Thoracic aorta (tissue), 2 donors: ENCODE data around the gene TANGO2. TPM values are rescaled to one million over a fixed set of nuclear protein-coding genes. Genes with fewer than 3 reads are reported as not detected.
A peak's percentile ranks its signal among the peaks of the same experiment; 100 is the strongest.

Experiments used
- ATAC-seq: fragments of 150-250 bp; one replicate; pipeline ENCODE4 v1.8.0; 2017; ENCODE audit warnings: low read depth; ENCODE audit not compliant: insufficient number of reproducible peaks, low FRiP score
- DNase-seq: peaks from one replicate; pipeline ENCODE4 v3.0.0-alpha.2; 2020; ENCODE audit warnings: low spot score
- H3K27ac ChIP-seq, 2 donors: fragments of 200-600 bp; sonication (generic); 1 replicate in 1 of 2; 2 replicates in 1 of 2; pipeline ENCODE4 v1.5.1; 2016; ENCODE audit warnings: mild to moderate bottlenecking in 2 of 2, moderate library complexity in 2 of 2
- H3K27me3 ChIP-seq: fragments of 200-600 bp; sonication (generic); replicated peaks from 2 replicates; pipeline ENCODE4 v1.6.0; 2016; ENCODE audit warnings: mild to moderate bottlenecking; ENCODE audit not compliant: insufficient read depth
- H3K36me3 ChIP-seq: fragments of 200-600 bp; sonication (generic); one replicate; pipeline ENCODE4 v1.5.1; 2016
- H3K4me1 ChIP-seq, 2 donors: fragments of 200-600 bp; sonication (generic); 1 replicate in 1 of 2; 2 replicates in 1 of 2; pipeline versions ENCODE4 v1.5.1 to v1.6.0; 2016; ENCODE audit warnings: low read depth in 2 of 2, mild to moderate bottlenecking in 1 of 2; ENCODE audit not compliant: control insufficient read depth in 1 of 2
- H3K4me3 ChIP-seq: fragments of 200-600 bp; sonication (generic); 2 replicates; pipeline ENCODE4 v1.5.1; 2016; ENCODE audit warnings: mild to moderate bottlenecking
- H3K9me3 ChIP-seq: fragments of 200-600 bp; sonication (generic); 2 replicates; pipeline ENCODE4 v1.5.1; 2016
- total RNA-seq, 2 donors: library from RNA; depleted of rRNA; stranded (reverse); fragments of >200 nt; gene quantifications; one replicate each; pipeline versions ENCODE4 v1.1.0 to v1.2.3, GENCODE V29; 2016
- TF ChIP-seq, protein P1 (sequence below): fragments of 200-600 bp; sonication (generic); IDR thresholded peaks from one replicate; pipeline ENCODE4 v1.5.1; 2019; ENCODE audit warnings: antibody characterized with exemption

The TANGO2 gene
- total RNA-seq, 2 donors from 2014 or later = 48.7 to 109 TPM

DNA sequence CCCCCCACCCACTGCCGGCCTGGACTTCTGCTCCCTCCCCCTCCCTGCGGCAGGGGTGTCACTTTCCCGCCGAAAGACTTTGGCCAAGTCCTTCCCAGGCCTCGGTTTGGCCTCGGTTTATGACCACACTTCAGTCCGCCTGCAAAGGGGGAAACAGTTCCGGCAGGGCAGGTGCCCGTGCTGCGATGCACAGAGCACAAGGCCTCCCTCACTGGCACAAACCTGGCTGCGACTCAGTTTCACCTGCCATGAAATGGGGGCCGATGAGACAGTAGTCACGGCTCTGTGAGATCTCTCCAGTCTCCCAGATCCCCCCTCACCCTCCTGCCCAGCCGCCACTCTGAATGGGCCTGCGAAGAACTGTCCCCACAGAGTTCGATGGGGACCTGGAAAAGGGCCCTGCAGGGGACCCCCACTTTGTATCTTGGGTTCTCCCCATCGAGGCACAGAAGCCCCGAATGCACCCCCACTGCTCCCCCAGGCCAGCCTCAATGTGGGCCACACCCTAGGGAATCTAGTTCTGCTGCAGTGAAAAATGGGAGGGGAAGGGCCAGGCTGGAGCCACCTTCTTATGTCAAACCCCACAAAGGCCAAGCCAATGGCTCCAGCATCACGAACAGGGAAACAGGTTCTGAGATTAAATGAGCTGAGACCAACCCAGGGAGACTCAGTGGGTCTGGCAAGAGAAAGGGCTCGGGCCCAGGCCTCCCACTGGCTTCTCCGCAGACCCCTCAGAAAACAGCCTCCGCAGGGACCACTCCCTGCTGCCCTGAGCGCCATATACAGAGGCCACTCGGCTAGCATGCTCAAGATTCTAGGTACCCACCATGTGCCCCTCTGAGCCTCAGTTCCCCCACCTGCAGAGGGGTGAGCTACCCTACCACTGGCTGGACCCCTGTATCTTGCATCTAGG, 33.3 kb upstream of the TANGO2 start:
- TF ChIP-seq, protein P1, sequence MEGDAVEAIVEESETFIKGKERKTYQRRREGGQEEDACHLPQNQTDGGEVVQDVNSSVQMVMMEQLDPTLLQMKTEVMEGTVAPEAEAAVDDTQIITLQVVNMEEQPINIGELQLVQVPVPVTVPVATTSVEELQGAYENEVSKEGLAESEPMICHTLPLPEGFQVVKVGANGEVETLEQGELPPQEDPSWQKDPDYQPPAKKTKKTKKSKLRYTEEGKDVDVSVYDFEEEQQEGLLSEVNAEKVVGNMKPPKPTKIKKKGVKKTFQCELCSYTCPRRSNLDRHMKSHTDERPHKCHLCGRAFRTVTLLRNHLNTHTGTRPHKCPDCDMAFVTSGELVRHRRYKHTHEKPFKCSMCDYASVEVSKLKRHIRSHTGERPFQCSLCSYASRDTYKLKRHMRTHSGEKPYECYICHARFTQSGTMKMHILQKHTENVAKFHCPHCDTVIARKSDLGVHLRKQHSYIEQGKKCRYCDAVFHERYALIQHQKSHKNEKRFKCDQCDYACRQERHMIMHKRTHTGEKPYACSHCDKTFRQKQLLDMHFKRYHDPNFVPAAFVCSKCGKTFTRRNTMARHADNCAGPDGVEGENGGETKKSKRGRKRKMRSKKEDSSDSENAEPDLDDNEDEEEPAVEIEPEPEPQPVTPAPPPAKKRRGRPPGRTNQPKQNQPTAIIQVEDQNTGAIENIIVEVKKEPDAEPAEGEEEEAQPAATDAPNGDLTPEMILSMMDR = no peak
- H3K4me3 ChIP-seq = no peak overlapping the region
- peak overlapping the region; percentile 40 to 72 for H3K27ac ChIP-seq
- no peaks in the 10 kb centered on the region for H3K36me3 ChIP-seq
- no peaks in the 10 kb centered on the region for H3K27me3 ChIP-seq
- no peaks in the 10 kb centered on the region for H3K9me3 ChIP-seq
- ATAC-seq (no peak), DNase-seq (no peak)
- peaks cover 52 to 79% of the 10 kb centered on the region in 2 donors for H3K4me1 ChIP-seq

DNA sequence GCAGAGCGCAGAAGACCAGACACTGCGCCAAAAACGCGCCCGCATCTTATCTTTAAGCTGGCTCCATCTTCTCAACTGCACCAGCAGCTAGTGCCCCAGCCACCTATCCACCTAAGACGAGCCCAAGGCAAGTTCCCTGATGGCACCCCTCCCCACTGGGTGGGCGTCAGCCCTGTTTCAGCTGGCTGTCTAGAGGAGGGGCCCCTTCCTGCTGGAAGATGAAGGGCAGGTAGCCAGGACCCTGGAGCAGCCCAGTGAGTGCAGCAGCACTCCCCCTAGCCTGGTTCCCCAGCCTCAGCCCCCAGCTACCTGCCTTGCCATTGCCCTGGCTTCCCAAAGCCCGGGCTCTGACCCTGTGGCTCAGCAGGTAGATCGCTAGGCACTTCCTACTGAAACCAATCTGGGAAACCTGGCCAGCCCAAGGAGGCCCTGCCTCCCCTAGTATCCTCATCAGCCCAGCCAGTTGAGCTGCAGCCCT, 32.5 kb upstream of the TANGO2 start:
- TF ChIP-seq, protein P1 = no peak
- Histone ChIP-seq H3K9me3 (no peaks in the 10 kb centered on the region), H3K4me3 (no peak overlapping the region), H3K36me3 (no peaks in the 10 kb centered on the region), H3K4me1 (peaks cover 53 to 79% of the 10 kb centered on the region in 2 donors), H3K27me3 (no peaks in the 10 kb centered on the region), H3K27ac (no peak overlapping the region)
- DNase-seq = no peak
- no peak for ATAC-seq

DNA sequence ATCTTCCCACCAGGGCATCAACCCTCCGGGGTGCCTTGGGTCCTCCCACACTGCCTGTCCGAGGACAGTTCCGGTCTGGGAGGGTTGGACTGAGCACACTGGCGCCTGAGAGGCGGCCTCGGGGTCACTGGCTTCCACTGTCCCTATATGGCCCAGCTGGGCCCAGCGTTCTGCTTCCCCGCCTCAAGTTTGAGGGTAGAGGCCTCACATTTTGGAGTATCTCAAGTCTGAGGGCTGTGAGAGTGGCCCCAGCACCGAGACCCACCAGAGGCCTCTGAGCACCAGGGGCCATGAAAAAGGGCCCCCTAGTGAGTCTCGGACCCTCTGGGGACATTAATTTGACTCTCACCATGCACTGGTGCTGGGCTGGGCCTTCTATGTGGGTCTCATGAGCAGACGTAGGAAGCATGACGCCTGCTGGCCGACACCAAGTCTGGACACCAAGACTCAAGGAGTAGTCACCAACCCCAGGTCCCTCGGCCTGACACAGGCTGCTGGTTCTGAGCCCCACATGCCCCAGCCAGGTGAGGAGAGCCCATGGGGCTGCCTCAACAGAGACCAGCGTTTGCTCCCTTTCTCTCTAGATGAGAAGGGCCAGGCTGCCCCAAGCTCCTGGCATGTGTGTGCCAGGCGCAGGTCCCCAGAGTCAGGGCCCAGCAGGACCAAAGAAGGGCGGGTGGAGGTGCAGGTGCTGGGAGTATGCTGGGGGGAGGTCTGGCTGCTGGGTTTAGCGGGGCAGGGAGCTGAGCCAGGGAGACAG, 31.8 kb upstream of the TANGO2 start:
- TF ChIP-seq, protein P1 = no peak
- ATAC-seq (no peak), DNase-seq (no peak)
- Histone ChIP-seq H3K36me3 (no peaks in the 10 kb centered on the region), H3K4me1 (peaks cover 46 to 78% of the 10 kb centered on the region in 2 donors), H3K4me3 (no peak overlapping the region), H3K27me3 (no peaks in the 10 kb centered on the region), H3K9me3 (no peaks in the 10 kb centered on the region), H3K27ac (peak overlapping the region; percentile 39 to 88)

DNA sequence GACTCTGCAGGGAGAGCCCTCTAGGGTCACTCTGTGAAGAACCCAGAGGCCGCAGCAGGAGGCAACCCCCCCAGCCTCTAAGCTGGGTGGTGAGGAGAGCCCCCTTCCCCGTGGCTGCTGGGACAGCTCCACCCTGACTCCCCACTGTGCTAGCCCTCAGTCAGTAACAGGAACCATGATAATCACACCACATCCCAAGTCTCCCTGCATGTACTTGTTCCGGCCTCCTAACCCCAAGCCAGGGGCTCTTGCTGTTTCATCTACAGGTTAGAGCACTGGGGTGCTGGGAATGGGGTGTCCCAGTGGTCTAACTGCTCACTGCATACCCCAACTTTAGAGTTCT, 31.2 kb upstream of the TANGO2 start:
- Histone ChIP-seq H3K9me3 (no peaks in the 10 kb centered on the region), H3K36me3 (no peaks in the 10 kb centered on the region), H3K27ac (peak overlapping the region; percentile 74 to 88), H3K4me3 (no peak overlapping the region), H3K27me3 (no peaks in the 10 kb centered on the region), H3K4me1 (peaks cover 43 to 74% of the 10 kb centered on the region in 2 donors)
- ATAC-seq (no peak), DNase-seq (no peak)
- TF ChIP-seq, protein P1 = no peak

DNA sequence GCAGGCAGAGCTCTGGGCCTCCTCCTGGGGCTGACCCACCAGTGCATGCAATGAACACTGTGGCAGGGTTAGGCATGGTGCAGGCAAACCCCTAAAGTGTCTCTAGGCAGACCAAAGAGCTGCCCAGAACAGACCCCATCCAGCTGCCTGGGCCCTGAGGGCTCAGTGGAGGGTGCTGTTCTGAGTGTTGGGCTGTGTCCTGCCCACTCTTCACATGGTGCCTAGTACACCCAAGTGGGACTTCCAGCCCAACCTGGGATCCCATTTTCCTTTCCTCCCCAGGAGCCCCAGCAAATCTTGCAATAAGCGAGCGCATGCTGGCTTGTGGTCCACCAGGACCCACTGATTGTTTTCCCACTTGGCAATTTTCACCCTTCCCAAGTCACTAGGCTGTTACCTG, 30.7 kb upstream of the TANGO2 start:
- no peak for ATAC-seq
- Histone ChIP-seq H3K4me1 (peaks cover 44 to 74% of the 10 kb centered on the region in 2 donors), H3K27ac (peak overlapping the region; percentile 74 to 88), H3K4me3 (no peak overlapping the region), H3K9me3 (no peaks in the 10 kb centered on the region), H3K27me3 (no peaks in the 10 kb centered on the region), H3K36me3 (no peaks in the 10 kb centered on the region)
- DNase-seq = no peak
- TF ChIP-seq, protein P1 = no peak
